B cell (primary cell): Measurements from ENCODE around the gene PAK6. TPM values are rescaled to one million over a fixed set of nuclear protein-coding genes. Genes with fewer than 3 reads are reported as not detected.

ENCODE experiments used
- ATAC-seq: fragments of 200-7000 bp; cut with Tn5 transposase; one replicate; pipeline ENCODE4 v1.10.0; 2021; ENCODE audit warnings: low read depth, mild to moderate bottlenecking, moderate number of reproducible peaks, moderate library complexity
- CTCF ChIA-PET: fragments of 350-600 bp; sonication (Branson Sonifier 250); formaldehyde crosslinking; loops from one replicate; lab custom pipeline; 2021; ENCODE audit warnings: antibody characterized with exemption, inconsistent platforms; lab: Charles Lee
- POLR2A ChIA-PET: fragments of 350-600 bp; sonication (Branson Sonifier 250); formaldehyde crosslinking; loops from one replicate; lab custom pipeline; 2021; ENCODE audit warnings: antibody characterized with exemption; lab: Charles Lee
- DNase-seq: peaks from one replicate; pipeline ENCODE4 v3.0.0; 2013
- H2AFZ ChIP-seq: 2 replicates; pipeline ENCODE4 v1.6.1; 2012; ENCODE audit warnings: mild to moderate bottlenecking, low read depth, low read length; ENCODE audit not compliant: insufficient read depth, poor library complexity, severe bottlenecking
- H3K27ac ChIP-seq, 2 donors: 1 replicate in 1 of 2; 2 replicates in 1 of 2; pipeline ENCODE4 v1.5.1; 2012 to 2013; ENCODE audit warnings: low read length in 2 of 2, mild to moderate bottlenecking in 2 of 2, moderate library complexity in 1 of 2
- H3K27me3 ChIP-seq, 4 experiments: fragments of 200-600 bp in 1 of 4; sonication (generic) in 1 of 4; replicated peaks in 1 of 4; 1 replicate in 2 of 4; 2 replicates in 2 of 4; pipeline versions ENCODE4 v1.6.1 to v1.7.0; 2013 to 2016; ENCODE audit warnings: low read length in 3 of 4, mild to moderate bottlenecking in 2 of 4, mixed read lengths in 1 of 4, moderate library complexity in 1 of 4; ENCODE audit not compliant: insufficient read depth in 4 of 4, control insufficient read depth in 3 of 4; ENCODE audit errors: control extremely low read depth in 1 of 4
- H3K36me3 ChIP-seq, 2 experiments: replicated peaks in 1 of 2; 1 replicate in 1 of 2; 2 replicates in 1 of 2; pipeline versions ENCODE4 v1.6.1 to v1.7.1; 2013; ENCODE audit warnings: low read length in 1 of 2; ENCODE audit not compliant: insufficient read depth in 2 of 2, control insufficient read depth in 1 of 2; ENCODE audit errors: control extremely low read depth in 1 of 2, extremely low read depth in 1 of 2
- H3K4me1 ChIP-seq, 2 donors: fragments of 200-600 bp in 1 of 2; sonication (generic) in 1 of 2; 1 replicate in 1 of 2; 2 replicates in 1 of 2; pipeline versions ENCODE4 v1.5.1 to v1.6.1; 2013 to 2017; ENCODE audit warnings: low read length in 2 of 2; ENCODE audit not compliant: control insufficient read depth in 2 of 2, insufficient read depth in 2 of 2
- H3K4me2 ChIP-seq: replicated peaks from 2 replicates; pipeline ENCODE3; 2012; ENCODE audit warnings: mild to moderate bottlenecking, low read depth, low read length; ENCODE audit not compliant: poor library complexity, severe bottlenecking
- H3K4me3 ChIP-seq, 5 experiments: fragments of 200-600 bp in 1 of 5; sonication (generic) in 1 of 5; 1 replicate in 3 of 5; 2 replicates in 2 of 5; pipeline versions ENCODE4 v1.5.1 to v1.7.0; 2011 to 2016; ENCODE audit warnings: low read length in 4 of 5, mild to moderate bottlenecking in 4 of 5, low read depth in 2 of 5, control low read depth in 1 of 5, moderate library complexity in 1 of 5; ENCODE audit not compliant: insufficient read depth in 1 of 5; ENCODE audit errors: control extremely low read depth in 1 of 5, extremely low read depth in 1 of 5
- H3K79me2 ChIP-seq: fragments of 200-600 bp; sonication (generic); one replicate; pipeline ENCODE4 v1.6.0; 2016; ENCODE audit warnings: low read length; ENCODE audit not compliant: control insufficient read depth, insufficient read depth
- H3K9ac ChIP-seq: fragments of 200-600 bp; sonication (generic); 2 replicates; pipeline ENCODE4 v1.6.1; 2017; ENCODE audit warnings: mild to moderate bottlenecking, low read length, moderate library complexity
- H3K9me3 ChIP-seq, 3 donors: one replicate each; pipeline versions ENCODE4 v1.6.1 to v1.7.1; 2013; ENCODE audit warnings: low read length in 2 of 3; ENCODE audit not compliant: control insufficient read depth in 2 of 3, insufficient read depth in 1 of 3; ENCODE audit errors: control extremely low read depth in 1 of 3
- H4K20me1 ChIP-seq: 2 replicates; pipeline ENCODE4 v1.6.0; 2012; ENCODE audit warnings: mild to moderate bottlenecking, low read length; ENCODE audit not compliant: insufficient read depth, control insufficient read depth, poor library complexity, severe bottlenecking
- H3K27ac Mint-ChIP-seq: one replicate; pipeline ENCODE4 v1.8.0; 2021; ENCODE audit warnings: mixed read lengths
- H3K27me3 Mint-ChIP-seq: one replicate; pipeline ENCODE4 v1.8.0; 2021; ENCODE audit warnings: mixed read lengths
- H3K4me1 Mint-ChIP-seq: one replicate; pipeline ENCODE4 v1.8.0; 2021; ENCODE audit warnings: mixed read lengths
- H3K4me3 Mint-ChIP-seq: one replicate; pipeline ENCODE4 v1.8.0; 2021; ENCODE audit warnings: mixed read lengths
- H3K9me3 Mint-ChIP-seq: one replicate; pipeline ENCODE4 v1.8.0; 2022; ENCODE audit warnings: mixed read lengths; ENCODE audit not compliant: insufficient read depth
- CTCF ChIP-seq: fragments of 200-600 bp; IDR thresholded peaks from one replicate; pipeline ENCODE4 v1.8.0; 2022; ENCODE audit warnings: antibody characterized with exemption, mild to moderate bottlenecking
- EZH2 ChIP-seq: IDR thresholded peaks from 2 replicates; pipeline ENCODE4 v1.6.1; 2012; ENCODE audit warnings: borderline replicate concordance, low read depth, mild to moderate bottlenecking, moderate library complexity, low read length; ENCODE audit not compliant: insufficient read depth, poor library complexity, severe bottlenecking
- WGBS: methylation state at CpG from one replicate; pipeline ENCODE4 v1.1.5; 2013; ENCODE audit warnings: missing lambda C conversion rate; ENCODE audit not compliant: insufficient coverage; 5-methylcytosine and 5-hydroxymethylcytosine counted together
- intact Hi-C: fragments of 100-400 bp; cut with micrococcal nuclease; formaldehyde crosslinking; loops from one replicate; pipeline ENCODE4 v1.10.0; 2022
- polyA plus RNA-seq: library from polyadenylated mRNA; depleted of rRNA; stranded (reverse); fragments of >200 nt; gene quantifications from 2 replicates; pipeline ENCODE4 v1.2.3, GENCODE V29; 2012
- total RNA-seq, 2 donors: library from RNA; stranded (reverse); fragments of 120-200 nt in 1 of 2; gene quantifications; 1 replicate in 1 of 2; 2 replicates in 1 of 2; pipeline versions ENCODE4 v1.2.3 to v1.2.4, GENCODE V29; 2013 to 2022

The PAK6 gene
- total and polyA plus RNA-seq, 2 donors (not counting 1 experiment from before 2014, with no cell fraction given): 0.45 to 1.2 TPM

GRCh38 chr15:40240619-40241221 lies 1.9 kb downstream of the PAK6 start:
- Histone ChIP-seq H3K79me2 (no peaks in the 10 kb centered on the region), H3K4me1 (peaks cover 17 to 18% of the 10 kb centered on the region in 2 donors), H2AFZ (no peak overlapping the region), H3K9me3 (peaks cover 0 to 4% (median 0%) of the 10 kb centered on the region in 3 donors), H4K20me1 (no peaks in the 10 kb centered on the region), H3K27ac (no peak overlapping the region), H3K27me3 (peaks cover 0 to 18% (median 6%) of the 10 kb centered on the region in 4 experiments), H3K36me3 (no peaks in the 10 kb centered on the region), H3K4me3 (no peak overlapping the region), H3K4me2 (no peak overlapping the region), H3K9ac (no peak overlapping the region)
- TF ChIP-seq CTCF: no peak
- no peak for TF ChIP-seq EZH2
- ChIA-PET CTCF (interaction anchor here (1.1 to 5.0 kb wide), 4 partner anchors 9 to 38 kb away, joined by 3 to 22 read pairs (median 4); no protein-coding TSS in a partner anchor), POLR2A (no interaction called here)
- H3K27me3 Mint-ChIP-seq: peaks cover 9% of the 10 kb centered on the region
- ATAC-seq: no peak
- no peaks in the 10 kb centered on the region for H3K9me3 Mint-ChIP-seq
- no peak overlapping the region for H3K27ac Mint-ChIP-seq
- DNase-seq: no peak
- intact Hi-C loops: no loop called here
- H3K4me1 Mint-ChIP-seq: peaks cover 23% of the 10 kb centered on the region
- no peak overlapping the region for H3K4me3 Mint-ChIP-seq
- 95% methylated on average over 9 of the region's 10 CpGs for WGBS
